Astrocyte (in vitro differentiated cells and primary cell): Measurements from ENCODE around the gene ZKSCAN1. TPM values are rescaled to one million over a fixed set of nuclear protein-coding genes. Genes with fewer than 3 reads are reported as not detected.

Experiments
- DNase-seq: peaks from one replicate; pipeline ENCODE4 v3.0.0-alpha.2; 2010; ENCODE audit warnings: low read depth
- FAIRE-seq: peaks from 2 replicates; lab custom pipeline; 2011; peaks lifted over from hg19 to GRCh38; lab: Jason Lieb, UNC
- H2AFZ ChIP-seq: 2 replicates; pipeline ENCODE4 v1.6.0; 2012; ENCODE audit warnings: low read depth, low read length, inconsistent platforms
- H3K27ac ChIP-seq: 2 replicates; pipeline ENCODE4 v1.5.1; 2011; ENCODE audit warnings: low read depth, low read length, inconsistent platforms
- H3K27me3 ChIP-seq: 2 replicates; pipeline ENCODE4 v1.6.0; 2011; ENCODE audit warnings: low read length, inconsistent platforms; ENCODE audit not compliant: insufficient read depth
- H3K36me3 ChIP-seq: 2 replicates; pipeline ENCODE4 v1.5.1; 2011; ENCODE audit warnings: low read length, inconsistent platforms; ENCODE audit not compliant: insufficient read depth
- H3K4me1 ChIP-seq: 2 replicates; pipeline ENCODE4 v1.5.1; 2011; ENCODE audit warnings: low read length, inconsistent platforms; ENCODE audit not compliant: insufficient read depth
- H3K4me2 ChIP-seq: 2 replicates; pipeline ENCODE4 v1.6.0; 2012; ENCODE audit warnings: low read length, inconsistent platforms
- H3K4me3 ChIP-seq: 2 replicates; pipeline ENCODE4 v1.5.1; 2011; ENCODE audit warnings: low read depth, mild to moderate bottlenecking, low read length, inconsistent platforms; ENCODE audit not compliant: insufficient read depth
- H3K79me2 ChIP-seq: 2 replicates; pipeline ENCODE4 v1.6.0; 2012; ENCODE audit warnings: mild to moderate bottlenecking, low read length, inconsistent platforms; ENCODE audit not compliant: insufficient read depth
- H3K9ac ChIP-seq: 2 replicates; pipeline ENCODE4 v1.6.0; 2012; ENCODE audit warnings: mild to moderate bottlenecking, low read length, inconsistent platforms
- H3K9me3 ChIP-seq: 2 replicates; pipeline ENCODE4 v1.5.1; 2012; ENCODE audit warnings: low read depth, mild to moderate bottlenecking, low read length, inconsistent platforms; ENCODE audit not compliant: insufficient read depth
- H4K20me1 ChIP-seq: 2 replicates; pipeline ENCODE4 v1.6.0; 2012; ENCODE audit warnings: low read length, inconsistent platforms; ENCODE audit not compliant: insufficient read depth
- H3K27ac Mint-ChIP-seq: one replicate; pipeline ENCODE4 v1.8.0; 2021; ENCODE audit warnings: mild to moderate bottlenecking, mixed read lengths; ENCODE audit not compliant: unreplicated experiment
- H3K27me3 Mint-ChIP-seq: one replicate; pipeline ENCODE4 v1.8.0; 2021; ENCODE audit warnings: low read depth, mixed read lengths; ENCODE audit not compliant: unreplicated experiment
- H3K36me3 Mint-ChIP-seq: one replicate; pipeline ENCODE4 v1.8.0; 2021; ENCODE audit warnings: low read depth, mixed read lengths; ENCODE audit not compliant: unreplicated experiment
- H3K4me1 Mint-ChIP-seq: one replicate; pipeline ENCODE4 v1.8.0; 2021; ENCODE audit warnings: low read depth, mixed read lengths; ENCODE audit not compliant: unreplicated experiment
- H3K4me3 Mint-ChIP-seq: one replicate; pipeline ENCODE4 v1.8.0; 2021; ENCODE audit warnings: mild to moderate bottlenecking, moderate library complexity, mixed read lengths; ENCODE audit not compliant: unreplicated experiment
- H3K9me3 Mint-ChIP-seq: one replicate; pipeline ENCODE4 v1.8.0; 2021; ENCODE audit warnings: mild to moderate bottlenecking, mixed read lengths; ENCODE audit not compliant: unreplicated experiment
- EZH2 ChIP-seq: IDR thresholded peaks from 2 replicates; pipeline ENCODE4 v1.6.1; 2012; ENCODE audit warnings: mild to moderate bottlenecking, low read length, inconsistent platforms; ENCODE audit not compliant: insufficient read depth
- total RNA-seq: library from RNA; stranded (reverse); gene quantifications from 2 replicates; pipeline ENCODE4 v1.2.1, GENCODE V29; 2021
- TF ChIP-seq, protein P1 (sequence below): IDR thresholded peaks from 2 replicates; pipeline ENCODE4 v1.5.1; 2011; ENCODE audit warnings: low read depth, mild to moderate bottlenecking, inconsistent platforms, low read length, moderate library complexity; ENCODE audit not compliant: insufficient read depth

ZKSCAN1 gene
- total RNA-seq, 1 donor from 2014 or later, result 70.8 TPM

DNA sequence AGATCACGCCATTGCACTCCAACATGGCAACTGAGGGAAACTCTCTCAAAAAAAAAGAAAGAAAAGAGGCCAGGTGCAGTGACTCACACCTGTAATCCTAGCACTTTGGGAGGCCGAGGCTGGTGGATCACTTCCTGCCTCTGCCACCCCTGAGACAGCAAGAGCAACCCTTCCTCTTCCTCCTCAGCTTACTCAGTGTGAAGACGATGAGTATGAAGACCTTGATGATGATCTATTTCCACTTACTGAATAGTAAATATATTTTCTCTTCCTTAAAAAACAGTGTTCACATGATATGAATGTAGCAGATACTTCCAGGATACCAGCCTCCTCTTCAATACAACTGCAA, 2.1 kb upstream of the ZKSCAN1 start:
- no peaks in the 10 kb centered on the region for H3K27me3 ChIP-seq
- Mint-ChIP-seq H3K4me1 (peaks cover 4% of the 10 kb centered on the region), H3K9me3 (no peaks in the 10 kb centered on the region), H3K27me3 (peaks cover 3% of the 10 kb centered on the region), H3K4me3 (no peak overlapping the region), H3K27ac (no peak overlapping the region), H3K36me3 (no peaks in the 10 kb centered on the region)
- H4K20me1 ChIP-seq, result peaks cover 18% of the 10 kb centered on the region
- no peaks in the 10 kb centered on the region for H3K9me3 ChIP-seq
- no peak for DNase-seq
- peaks cover 32% of the 10 kb centered on the region for H3K79me2 ChIP-seq
- H3K36me3 ChIP-seq, result no peaks in the 10 kb centered on the region
- H3K4me1 ChIP-seq, result peaks cover 13% of the 10 kb centered on the region
- TF ChIP-seq EZH2, result no peak
- TF ChIP-seq, protein P1, sequence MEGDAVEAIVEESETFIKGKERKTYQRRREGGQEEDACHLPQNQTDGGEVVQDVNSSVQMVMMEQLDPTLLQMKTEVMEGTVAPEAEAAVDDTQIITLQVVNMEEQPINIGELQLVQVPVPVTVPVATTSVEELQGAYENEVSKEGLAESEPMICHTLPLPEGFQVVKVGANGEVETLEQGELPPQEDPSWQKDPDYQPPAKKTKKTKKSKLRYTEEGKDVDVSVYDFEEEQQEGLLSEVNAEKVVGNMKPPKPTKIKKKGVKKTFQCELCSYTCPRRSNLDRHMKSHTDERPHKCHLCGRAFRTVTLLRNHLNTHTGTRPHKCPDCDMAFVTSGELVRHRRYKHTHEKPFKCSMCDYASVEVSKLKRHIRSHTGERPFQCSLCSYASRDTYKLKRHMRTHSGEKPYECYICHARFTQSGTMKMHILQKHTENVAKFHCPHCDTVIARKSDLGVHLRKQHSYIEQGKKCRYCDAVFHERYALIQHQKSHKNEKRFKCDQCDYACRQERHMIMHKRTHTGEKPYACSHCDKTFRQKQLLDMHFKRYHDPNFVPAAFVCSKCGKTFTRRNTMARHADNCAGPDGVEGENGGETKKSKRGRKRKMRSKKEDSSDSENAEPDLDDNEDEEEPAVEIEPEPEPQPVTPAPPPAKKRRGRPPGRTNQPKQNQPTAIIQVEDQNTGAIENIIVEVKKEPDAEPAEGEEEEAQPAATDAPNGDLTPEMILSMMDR, result no peak
- H3K4me3 ChIP-seq, result no peak overlapping the region
- H3K9ac ChIP-seq, result no peak overlapping the region
- FAIRE-seq, result no peak
- no peak overlapping the region for H3K4me2 ChIP-seq
- no peak overlapping the region for H2AFZ ChIP-seq
- no peak overlapping the region for H3K27ac ChIP-seq

DNA sequence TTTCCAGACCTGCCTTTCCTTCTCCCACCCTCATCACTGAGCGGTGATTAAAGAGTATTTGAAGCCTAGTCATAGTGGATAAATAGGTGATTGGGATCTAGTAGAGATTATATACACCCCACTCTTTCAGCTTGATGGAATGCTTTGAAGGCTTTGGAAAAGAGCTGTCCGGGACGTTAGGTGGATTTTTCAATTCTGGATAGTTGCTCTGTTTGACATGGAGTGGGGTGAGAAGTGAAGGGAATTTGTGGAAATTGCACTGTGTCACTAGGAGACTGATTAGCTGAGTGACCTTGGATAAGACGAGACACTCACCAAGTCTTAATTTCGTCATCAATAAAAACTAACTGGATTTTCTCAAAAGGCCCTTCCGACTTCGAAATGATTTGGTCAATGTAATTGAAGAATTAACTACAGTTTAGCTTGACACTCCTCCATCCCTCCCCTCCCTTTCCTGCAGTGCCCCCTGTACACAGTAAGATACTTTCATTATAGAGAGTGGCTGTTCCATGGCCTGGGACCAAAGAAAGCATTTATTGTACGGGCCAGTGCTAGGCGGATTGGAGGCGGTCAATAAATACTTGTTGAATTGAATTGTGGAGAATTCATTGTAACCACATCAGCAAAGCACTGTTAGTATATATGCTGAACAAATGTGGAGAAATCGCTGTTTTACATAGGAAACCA, 962 bp downstream of the ZKSCAN1 start:
- Mint-ChIP-seq H3K9me3 (no peaks in the 10 kb centered on the region), H3K27ac (peak overlapping the region; percentile 98), H3K27me3 (no peaks in the 10 kb centered on the region), H3K36me3 (no peaks in the 10 kb centered on the region), H3K4me1 (peaks cover 12% of the 10 kb centered on the region), H3K4me3 (peak overlapping the region; percentile 94)
- Histone ChIP-seq H2AFZ (no peak overlapping the region), H3K4me1 (peaks cover 13% of the 10 kb centered on the region), H3K4me2 (peak overlapping the region; percentile 90), H3K9me3 (no peaks in the 10 kb centered on the region), H3K9ac (peak overlapping the region; percentile 99), H3K27me3 (no peaks in the 10 kb centered on the region), H3K4me3 (peak overlapping the region; percentile 84), H3K79me2 (peaks cover 61% of the 10 kb centered on the region), H3K27ac (peak overlapping the region; percentile 96), H4K20me1 (peaks cover 45% of the 10 kb centered on the region), H3K36me3 (peaks cover 5% of the 10 kb centered on the region)
- DNase-seq, result no peak
- FAIRE-seq, result no peak
- TF ChIP-seq, protein P1, result no peak
- no peak for TF ChIP-seq EZH2

DNA sequence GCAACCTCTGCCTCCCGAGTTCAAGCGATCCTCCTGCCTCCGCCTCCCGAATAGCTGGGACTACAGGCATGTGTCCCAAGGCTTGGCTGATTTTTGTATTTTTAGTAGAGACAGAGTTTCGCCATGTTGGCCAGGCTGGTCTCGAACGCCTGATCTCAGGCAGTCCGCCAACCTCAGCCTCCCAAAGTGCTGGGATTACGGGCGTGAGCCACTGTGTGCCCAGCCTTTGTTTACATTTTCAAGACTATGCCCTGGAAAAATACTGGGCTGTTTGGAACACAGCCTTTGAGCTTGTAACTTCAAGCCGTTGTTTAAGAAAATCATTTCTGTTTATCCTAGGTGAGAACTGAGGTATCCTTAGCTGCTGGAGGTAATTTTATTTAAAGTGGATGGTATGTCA, 1.9 kb downstream of the ZKSCAN1 start:
- H3K9me3 ChIP-seq, result no peaks in the 10 kb centered on the region
- DNase-seq (no peak), FAIRE-seq (no peak)
- TF ChIP-seq EZH2, result no peak
- TF ChIP-seq, protein P1, result no peak
- no peak overlapping the region for H3K27ac ChIP-seq
- H3K27me3 ChIP-seq, result no peaks in the 10 kb centered on the region
- Mint-ChIP-seq H3K27ac (peak overlapping the region; percentile 77), H3K4me1 (peaks cover 12% of the 10 kb centered on the region), H3K36me3 (peaks cover 3% of the 10 kb centered on the region), H3K27me3 (no peaks in the 10 kb centered on the region), H3K4me3 (peak overlapping the region; percentile 94), H3K9me3 (no peaks in the 10 kb centered on the region)
- peaks cover 5% of the 10 kb centered on the region for H3K36me3 ChIP-seq
- H3K79me2 ChIP-seq, result peaks cover 70% of the 10 kb centered on the region
- H3K4me1 ChIP-seq, result peaks cover 13% of the 10 kb centered on the region
- H2AFZ ChIP-seq, result no peak overlapping the region
- H4K20me1 ChIP-seq, result peaks cover 54% of the 10 kb centered on the region
- H3K9ac ChIP-seq, result no peak overlapping the region
- peak overlapping the region; percentile 90 for H3K4me2 ChIP-seq
- H3K4me3 ChIP-seq, result no peak overlapping the region
